ENCODE results near the gene COG2. TPM values are rescaled to one million over a fixed set of nuclear protein-coding genes. Genes with fewer than 3 reads are reported as not detected.

The COG2 gene
- total and polyA plus RNA-seq, 2 of the 13 experiments (the other 11 are each of a cell fraction or from before 2014, with no cell fraction given): 16.8 to 36.3 TPM

DNA sequence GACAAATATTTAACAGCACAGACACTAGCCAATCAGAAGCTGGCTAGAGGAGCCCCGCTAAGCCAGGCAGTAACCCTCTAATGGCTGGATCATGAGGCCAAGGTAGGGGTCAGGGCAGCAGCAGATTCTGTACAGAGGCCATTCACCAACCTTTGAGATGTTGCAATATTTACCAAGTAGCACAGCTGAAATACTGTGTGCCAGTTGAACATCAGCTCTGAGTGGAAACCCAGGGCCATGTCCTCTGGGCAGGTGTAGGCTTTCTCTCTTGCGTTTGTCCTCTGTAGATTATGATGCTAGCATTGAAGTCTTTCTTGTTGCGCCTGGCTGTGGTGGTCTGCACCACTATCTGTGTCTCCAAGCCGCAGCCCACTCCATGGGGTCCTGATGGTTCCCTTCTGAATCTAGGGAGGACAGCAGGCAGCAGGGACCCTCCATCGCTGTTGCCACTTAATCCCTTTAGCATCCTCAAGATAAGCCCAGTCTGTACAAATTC, 2.5 kb upstream of the COG2 start (continued):
- no peak for TF ChIP-seq ZFP82 (CRISPR knock-in tag; IDR thresholded peaks at IDR 0.05; ENCODE audit: borderline replicate concordance)
- TF ChIP-seq, protein P1, sequence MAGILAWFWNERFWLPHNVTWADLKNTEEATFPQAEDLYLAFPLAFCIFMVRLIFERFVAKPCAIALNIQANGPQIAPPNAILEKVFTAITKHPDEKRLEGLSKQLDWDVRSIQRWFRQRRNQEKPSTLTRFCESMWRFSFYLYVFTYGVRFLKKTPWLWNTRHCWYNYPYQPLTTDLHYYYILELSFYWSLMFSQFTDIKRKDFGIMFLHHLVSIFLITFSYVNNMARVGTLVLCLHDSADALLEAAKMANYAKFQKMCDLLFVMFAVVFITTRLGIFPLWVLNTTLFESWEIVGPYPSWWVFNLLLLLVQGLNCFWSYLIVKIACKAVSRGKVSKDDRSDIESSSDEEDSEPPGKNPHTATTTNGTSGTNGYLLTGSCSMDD (CRISPR knock-in tag; IDR thresholded peaks at IDR 0.05): no peak
- TF ChIP-seq MATR3 (CRISPR knock-in tag; IDR thresholded peaks at IDR 0.05): no peak
- TF ChIP-seq HCFC1 (IDR thresholded peaks at IDR 0.05; ENCODE audit: low read depth, low read length): no peak
- peak; percentile 32; the same call in 1 of the 2 replicates for TF ChIP-seq TAF1 (CRISPR knock-in tag; IDR thresholded peaks at IDR 0.05)
- TF ChIP-seq ZNF788 (CRISPR knock-in tag; IDR thresholded peaks at IDR 0.05; ENCODE audit: borderline replicate concordance): peak; percentile 66; the same call in 1 of the 2 replicates
- TF ChIP-seq HNRNPUL1 (IDR thresholded peaks at IDR 0.05; ENCODE audit: low read depth, low read length): no peak
- TF ChIP-seq, protein P2, sequence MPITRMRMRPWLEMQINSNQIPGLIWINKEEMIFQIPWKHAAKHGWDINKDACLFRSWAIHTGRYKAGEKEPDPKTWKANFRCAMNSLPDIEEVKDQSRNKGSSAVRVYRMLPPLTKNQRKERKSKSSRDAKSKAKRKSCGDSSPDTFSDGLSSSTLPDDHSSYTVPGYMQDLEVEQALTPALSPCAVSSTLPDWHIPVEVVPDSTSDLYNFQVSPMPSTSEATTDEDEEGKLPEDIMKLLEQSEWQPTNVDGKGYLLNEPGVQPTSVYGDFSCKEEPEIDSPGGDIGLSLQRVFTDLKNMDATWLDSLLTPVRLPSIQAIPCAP (CRISPR knock-in tag; IDR thresholded peaks at IDR 0.05; ENCODE audit: low read depth): no peak
- peak; percentile 94 for TF ChIP-seq ZMYM4 (CRISPR knock-in tag; IDR thresholded peaks at IDR 0.05)
- no peak for TF ChIP-seq ZNF678 (CRISPR knock-in tag; IDR thresholded peaks at IDR 0.05)
- peak; percentile 72; the same call in 1 of the 2 replicates for TF ChIP-seq SMAD3 (CRISPR knock-in tag; IDR thresholded peaks at IDR 0.05)
- peak; percentile 92 for TF ChIP-seq ZNF12 (CRISPR knock-in tag; IDR thresholded peaks at IDR 0.05)
- TF ChIP-seq, protein P3, sequence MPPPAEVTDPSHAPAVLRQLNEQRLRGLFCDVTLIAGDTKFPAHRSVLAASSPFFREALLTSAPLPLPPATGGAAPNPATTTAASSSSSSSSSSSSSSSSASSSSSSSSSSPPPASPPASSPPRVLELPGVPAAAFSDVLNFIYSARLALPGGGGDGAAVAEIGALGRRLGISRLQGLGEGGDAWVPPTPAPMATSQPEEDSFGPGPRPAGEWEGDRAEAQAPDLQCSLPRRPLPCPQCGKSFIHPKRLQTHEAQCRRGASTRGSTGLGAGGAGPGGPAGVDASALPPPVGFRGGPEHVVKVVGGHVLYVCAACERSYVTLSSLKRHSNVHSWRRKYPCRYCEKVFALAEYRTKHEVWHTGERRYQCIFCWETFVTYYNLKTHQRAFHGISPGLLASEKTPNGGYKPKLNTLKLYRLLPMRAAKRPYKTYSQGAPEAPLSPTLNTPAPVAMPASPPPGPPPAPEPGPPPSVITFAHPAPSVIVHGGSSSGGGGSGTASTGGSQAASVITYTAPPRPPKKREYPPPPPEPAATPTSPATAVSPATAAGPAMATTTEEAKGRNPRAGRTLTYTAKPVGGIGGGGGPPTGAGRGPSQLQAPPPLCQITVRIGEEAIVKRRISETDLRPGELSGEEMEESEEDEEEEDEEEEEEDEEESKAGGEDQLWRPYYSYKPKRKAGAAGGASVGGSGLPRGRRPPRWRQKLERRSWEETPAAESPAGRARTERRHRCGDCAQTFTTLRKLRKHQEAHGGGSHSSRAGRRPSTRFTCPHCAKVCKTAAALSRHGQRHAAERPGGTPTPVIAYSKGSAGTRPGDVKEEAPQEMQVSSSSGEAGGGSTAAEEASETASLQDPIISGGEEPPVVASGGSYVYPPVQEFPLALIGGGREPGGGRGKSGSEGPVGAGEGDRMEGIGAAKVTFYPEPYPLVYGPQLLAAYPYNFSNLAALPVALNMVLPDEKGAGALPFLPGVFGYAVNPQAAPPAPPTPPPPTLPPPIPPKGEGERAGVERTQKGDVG (CRISPR knock-in tag; IDR thresholded peaks at IDR 0.05; ENCODE audit: borderline replicate concordance): no peak
- peak; percentile 93 for TF ChIP-seq ZNF292 (CRISPR knock-in tag; IDR thresholded peaks at IDR 0.05; ENCODE audit: borderline replicate concordance, low read depth)
- no peak for TF ChIP-seq SP140L (CRISPR knock-in tag; IDR thresholded peaks at IDR 0.05; ENCODE audit: borderline replicate concordance)
- TF ChIP-seq, protein P4, sequence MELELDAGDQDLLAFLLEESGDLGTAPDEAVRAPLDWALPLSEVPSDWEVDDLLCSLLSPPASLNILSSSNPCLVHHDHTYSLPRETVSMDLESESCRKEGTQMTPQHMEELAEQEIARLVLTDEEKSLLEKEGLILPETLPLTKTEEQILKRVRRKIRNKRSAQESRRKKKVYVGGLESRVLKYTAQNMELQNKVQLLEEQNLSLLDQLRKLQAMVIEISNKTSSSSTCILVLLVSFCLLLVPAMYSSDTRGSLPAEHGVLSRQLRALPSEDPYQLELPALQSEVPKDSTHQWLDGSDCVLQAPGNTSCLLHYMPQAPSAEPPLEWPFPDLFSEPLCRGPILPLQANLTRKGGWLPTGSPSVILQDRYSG (CRISPR knock-in tag; IDR thresholded peaks at IDR 0.05): no peak
- no peak for TF ChIP-seq NKX3-1 (CRISPR knock-in tag; IDR thresholded peaks at IDR 0.05)
- TF ChIP-seq, protein P5, sequence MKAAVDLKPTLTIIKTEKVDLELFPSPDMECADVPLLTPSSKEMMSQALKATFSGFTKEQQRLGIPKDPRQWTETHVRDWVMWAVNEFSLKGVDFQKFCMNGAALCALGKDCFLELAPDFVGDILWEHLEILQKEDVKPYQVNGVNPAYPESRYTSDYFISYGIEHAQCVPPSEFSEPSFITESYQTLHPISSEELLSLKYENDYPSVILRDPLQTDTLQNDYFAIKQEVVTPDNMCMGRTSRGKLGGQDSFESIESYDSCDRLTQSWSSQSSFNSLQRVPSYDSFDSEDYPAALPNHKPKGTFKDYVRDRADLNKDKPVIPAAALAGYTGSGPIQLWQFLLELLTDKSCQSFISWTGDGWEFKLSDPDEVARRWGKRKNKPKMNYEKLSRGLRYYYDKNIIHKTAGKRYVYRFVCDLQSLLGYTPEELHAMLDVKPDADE (CRISPR knock-in tag; IDR thresholded peaks at IDR 0.05): no peak
- no peak for TF ChIP-seq FOXP1 (IDR thresholded peaks at IDR 0.05)
- peak; percentile 60; the same call in 1 of the 2 replicates for TF ChIP-seq FOXP1 (CRISPR knock-in tag; IDR thresholded peaks at IDR 0.05)
- no peak for TF ChIP-seq ZFAT (CRISPR knock-in tag; conservative IDR thresholded peaks at IDR 0.05)
- TF ChIP-seq ZFP36L2 (CRISPR knock-in tag; IDR thresholded peaks at IDR 0.05): no peak
- TF ChIP-seq RCOR2 (CRISPR knock-in tag; IDR thresholded peaks at IDR 0.05): peak; percentile 92
- TF ChIP-seq ZNF510 (CRISPR knock-in tag; IDR thresholded peaks at IDR 0.05; ENCODE audit: low read depth): 0 out of 2 replicates have a peak, but pooled peaks have one; percentile 62
- TF ChIP-seq JUND (CRISPR knock-in tag; IDR thresholded peaks at IDR 0.05): peak; percentile 68; the same call in 1 of the 2 replicates
- TF ChIP-seq ZNF546 (CRISPR knock-in tag; conservative IDR thresholded peaks at IDR 0.05): no peak
